Measurements from ENCODE around the gene MROH7. TPM values are rescaled to one million over a fixed set of nuclear protein-coding genes. Genes with fewer than 3 reads are reported as not detected.

MROH7 gene
- total RNA-seq, 2 experiments from 2014 or later, result 0.07 to 0.10 TPM

DNA sequence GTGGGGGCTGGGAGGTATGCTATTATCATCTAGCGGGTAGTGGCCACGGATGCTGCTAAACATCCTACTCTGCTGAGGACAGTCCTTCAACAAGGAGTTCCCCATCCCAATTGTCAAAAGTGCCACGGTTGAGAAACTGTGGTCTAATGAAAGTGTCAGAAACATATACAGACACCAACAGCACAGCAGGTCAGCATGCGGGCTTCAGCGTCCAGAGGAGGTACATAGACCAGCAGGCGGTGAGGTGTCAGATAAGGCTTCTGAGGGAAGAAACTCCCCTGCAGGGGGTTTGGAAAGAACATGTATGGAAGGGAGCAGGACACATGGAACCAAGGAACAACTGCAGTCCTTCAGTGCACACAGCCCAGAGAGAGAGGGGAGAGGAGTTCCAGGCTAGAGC lies 69.3 kb downstream of the MROH7 start:
- intact Hi-C loops (cut with micrococcal nuclease), result loop anchor here (10.0 kb wide), 2 partner anchors 426 to 1386 kb away; partner anchors contain the start of gene LRP8
- CTCF ChIA-PET, result no interaction called here
- Mint-ChIP-seq H3K36me3 (ENCODE audit: low read depth) (no peaks in the 10 kb centered on the region), H3K9me3 (no peaks in the 10 kb centered on the region), H3K27me3 (ENCODE audit: low read depth) (no peaks in the 10 kb centered on the region), H3K27ac (no peak overlapping the region), H3K4me3 (no peak overlapping the region), H3K4me1 (ENCODE audit: low read depth) (peaks cover 5% of the 10 kb centered on the region)
- no peak for DNase-seq

DNA sequence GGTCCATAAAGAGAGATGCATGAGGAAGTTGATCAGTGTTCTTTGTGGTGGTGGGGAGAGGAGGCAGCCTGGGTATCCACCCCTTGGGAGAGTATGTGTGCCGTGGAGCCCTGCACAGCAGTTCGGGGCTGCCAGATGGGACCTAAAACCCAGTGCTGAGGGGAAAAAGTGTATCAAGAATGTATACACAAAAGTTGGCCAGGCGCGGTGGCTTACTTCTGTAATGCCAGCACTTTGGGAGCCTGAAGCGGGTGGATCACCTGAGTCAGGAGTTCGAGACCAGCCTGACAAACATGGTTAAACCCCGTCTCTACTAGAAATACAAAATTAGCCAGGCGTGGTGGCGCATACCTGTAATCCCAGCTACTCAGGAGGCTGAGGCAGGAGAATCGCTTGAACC lies 70.0 kb downstream of the MROH7 start:
- H3K27me3 Mint-ChIP-seq (ENCODE audit: low read depth), result no peaks in the 10 kb centered on the region
- intact Hi-C loops (cut with micrococcal nuclease), result loop anchor here (10.0 kb wide), 2 partner anchors 427 to 1387 kb away; partner anchors contain the start of gene LRP8

DNA sequence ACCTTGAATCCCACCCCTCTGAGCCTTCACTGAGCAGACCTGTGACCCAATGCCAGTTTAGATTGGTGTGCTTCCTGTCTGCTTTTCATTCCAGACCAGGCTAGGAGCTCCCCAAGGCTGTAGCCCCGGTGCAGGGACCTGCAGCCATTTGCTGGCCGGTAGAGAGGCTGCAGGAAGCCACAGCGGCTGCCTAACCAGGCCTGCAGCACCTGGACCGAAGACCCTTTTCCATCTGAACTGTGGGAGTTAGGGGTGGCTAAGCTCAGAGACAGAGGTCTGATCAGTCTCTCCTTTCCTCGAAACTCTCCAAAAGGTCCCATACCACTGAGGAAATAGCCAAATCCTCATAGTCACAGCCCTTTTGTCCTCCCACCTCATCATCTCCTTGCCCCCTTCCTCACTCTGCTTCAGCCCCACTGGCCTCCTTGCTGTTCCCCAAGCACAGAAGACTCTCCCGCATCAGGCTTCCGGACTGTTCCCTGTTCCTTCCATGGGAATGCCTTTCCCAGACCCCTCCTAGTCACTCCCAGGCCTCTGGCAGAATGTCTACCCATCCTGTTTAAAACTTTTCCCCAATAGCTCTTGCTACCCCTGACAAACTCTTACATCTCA lies 73.4 kb downstream of the MROH7 start:
- CTCF ChIA-PET, result interaction anchor here (1.0 kb wide), 1 partner anchor 77 kb away, joined by 6 read pairs; no protein-coding TSS in a partner anchor
- Mint-ChIP-seq H3K36me3 (ENCODE audit: low read depth) (peaks cover 15% of the 10 kb centered on the region), H3K9me3 (no peaks in the 10 kb centered on the region), H3K4me3 (peak overlapping the region; percentile 92), H3K4me1 (ENCODE audit: low read depth) (peaks cover 31% of the 10 kb centered on the region), H3K27ac (peak overlapping the region; percentile 92), H3K27me3 (ENCODE audit: low read depth) (no peaks in the 10 kb centered on the region)
- intact Hi-C loops (cut with micrococcal nuclease), result loop anchor here (1.0 to 10.0 kb wide), 9 partner anchors 42 to 1390 kb away; partner anchors contain the start of genes DHCR24, IFT25, LRP8 and LRRC42
- no peak for DNase-seq

More for the DNA sequence above, 70.0 kb downstream of the MROH7 start:
- no peaks in the 10 kb centered on the region for H3K9me3 Mint-ChIP-seq
- no peak for DNase-seq
- CTCF ChIA-PET, result interaction anchor here (0.6 kb wide), 1 partner anchor 10 kb away, joined by 6 read pairs; no protein-coding TSS in a partner anchor
- H3K4me3 Mint-ChIP-seq, result no peak overlapping the region
- H3K36me3 Mint-ChIP-seq (ENCODE audit: low read depth), result no peaks in the 10 kb centered on the region
- no peak overlapping the region for H3K27ac Mint-ChIP-seq
- peaks cover 10% of the 10 kb centered on the region for H3K4me1 Mint-ChIP-seq (ENCODE audit: low read depth)

DNA sequence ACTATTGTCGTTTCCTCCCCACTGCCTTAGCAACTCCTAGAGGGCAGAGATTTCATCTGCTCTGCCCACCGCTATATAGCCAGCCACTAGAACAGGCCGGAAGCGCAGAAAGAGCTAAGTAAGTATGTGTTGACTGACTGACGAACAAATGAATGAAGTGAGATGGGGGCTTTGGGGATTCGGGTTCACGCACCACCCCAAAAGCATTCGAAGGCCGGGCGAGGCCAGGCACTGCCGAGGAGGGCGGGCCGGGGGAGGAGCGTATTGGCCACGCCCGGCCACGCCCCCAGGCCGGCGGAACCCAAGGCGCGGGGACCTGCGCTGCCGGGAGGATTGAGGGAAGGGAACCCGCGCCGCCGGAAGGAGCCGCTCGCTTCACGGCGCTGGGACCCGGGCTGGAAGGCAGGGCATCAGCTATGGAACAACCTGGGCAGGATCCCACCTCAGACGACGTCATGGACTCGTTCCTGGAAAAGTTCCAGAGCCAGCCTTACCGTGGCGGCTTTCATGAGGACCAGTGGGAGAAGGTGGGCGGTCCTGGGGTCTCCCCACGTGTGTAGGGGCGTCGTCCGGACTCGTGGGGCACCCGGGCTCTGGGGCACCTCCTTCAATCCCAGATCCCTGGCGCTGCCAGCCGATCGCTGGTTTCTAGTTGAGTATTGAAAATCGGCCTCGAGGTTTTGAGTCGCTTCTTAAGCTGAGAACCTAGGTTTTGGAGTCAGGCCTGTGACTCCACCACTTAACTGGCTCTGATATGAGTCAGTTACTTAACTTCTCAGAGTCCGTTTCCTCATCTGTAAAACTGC lies 74.1 kb downstream of the MROH7 start, which contains the start of gene TTC4:
TSS of gene TTC4 (plus strand) at position 369 of the 806 bp plus-strand sequence. CDS start at position 417, 48 bp downstream.
- Mint-ChIP-seq H3K27me3 (ENCODE audit: low read depth) (no peaks in the 10 kb centered on the region), H3K4me1 (ENCODE audit: low read depth) (peaks cover 31% of the 10 kb centered on the region), H3K9me3 (no peaks in the 10 kb centered on the region), H3K4me3 (peak within 1 kb of the TSS; percentile 92), H3K27ac (peak within 1 kb of the TSS; percentile 92), H3K36me3 (ENCODE audit: low read depth) (peaks cover 15% of the 10 kb centered on the region)
- intact Hi-C loops (cut with micrococcal nuclease), result loop anchor here (1.0 to 10.0 kb wide), 11 partner anchors 43 to 1391 kb away; partner anchors contain the start of genes DHCR24, IFT25, LRP8 and LRRC42
- CTCF ChIA-PET, result no interaction called here
- DNase-seq, result peak; percentile 84

DNA sequence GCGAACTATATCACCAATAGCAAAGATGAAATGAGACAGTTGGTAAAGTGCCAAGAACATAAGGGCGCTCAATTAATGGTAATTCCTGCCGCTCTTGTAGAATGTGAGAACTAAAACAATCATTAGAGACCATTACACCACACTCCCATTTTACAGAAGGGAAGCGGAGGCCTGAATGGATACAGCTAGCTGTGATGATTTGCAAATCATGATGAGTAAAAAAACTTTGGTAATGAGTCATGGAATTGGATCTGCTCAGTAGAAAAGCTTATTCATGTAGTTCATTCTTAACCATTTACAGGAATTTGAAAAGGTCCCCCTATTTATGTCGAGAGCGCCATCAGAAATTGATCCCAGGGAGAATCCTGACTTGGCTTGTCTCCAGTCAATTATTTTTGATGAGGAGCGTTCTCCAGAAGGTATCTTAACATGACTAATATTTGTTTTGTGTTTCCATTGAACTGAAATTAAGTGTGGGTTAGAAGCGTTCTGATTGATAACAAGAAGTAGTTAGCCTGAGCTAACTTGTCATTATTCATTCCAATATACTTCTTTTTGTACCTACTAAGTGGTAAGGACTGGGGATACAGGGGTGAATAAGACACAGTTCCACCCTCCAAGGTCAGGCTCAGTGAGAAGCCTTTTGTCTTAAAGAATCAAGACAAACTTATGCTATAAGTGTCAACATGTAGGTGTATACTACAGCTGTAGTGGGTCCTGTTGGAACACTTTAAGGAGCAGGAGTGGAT lies 74.9 kb downstream of the MROH7 start:
- Mint-ChIP-seq H3K36me3 (ENCODE audit: low read depth) (peaks cover 19% of the 10 kb centered on the region), H3K27me3 (ENCODE audit: low read depth) (no peaks in the 10 kb centered on the region), H3K27ac (peak overlapping the region; percentile 92), H3K9me3 (no peaks in the 10 kb centered on the region), H3K4me1 (ENCODE audit: low read depth) (peaks cover 31% of the 10 kb centered on the region), H3K4me3 (peak overlapping the region; percentile 92)
- no peak for DNase-seq
- intact Hi-C loops (cut with micrococcal nuclease), result loop anchor here (1.0 to 10.0 kb wide), 6 partner anchors 83 to 1392 kb away; partner anchors contain the start of genes IFT25, LRP8, LRRC42 and SSBP3
- CTCF ChIA-PET, result interaction anchor here (0.6 to 1.2 kb wide), 2 partner anchors 85 to 93 kb away, joined by 3 read pairs; no protein-coding TSS in a partner anchor

DNA sequence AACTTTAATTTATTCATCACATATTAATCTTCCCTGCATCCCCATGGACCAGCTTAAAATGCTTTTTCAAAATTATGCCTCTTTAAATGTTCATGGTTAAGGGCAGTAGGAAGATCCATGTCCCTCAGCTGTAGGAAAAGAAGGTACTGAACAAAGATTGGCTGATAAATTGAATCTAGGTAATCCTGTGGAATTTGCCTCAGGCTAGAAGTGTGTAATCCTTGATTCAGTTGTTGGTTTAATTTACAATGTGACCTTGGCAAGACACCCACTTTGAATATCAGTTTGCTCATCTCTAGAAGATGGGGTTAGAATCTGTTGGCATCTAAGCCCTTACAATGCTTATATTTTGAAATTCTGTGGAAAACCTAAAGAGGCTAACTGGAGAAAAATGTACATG lies 80.1 kb downstream of the MROH7 start:
- CTCF ChIA-PET, result interaction anchor here (1.1 kb wide), 1 partner anchor 125 kb away, joined by 4 read pairs; no protein-coding TSS in a partner anchor
- intact Hi-C loops (cut with micrococcal nuclease), result no loop called here
- no peaks in the 10 kb centered on the region for H3K27me3 Mint-ChIP-seq (ENCODE audit: low read depth)
- peaks cover 19% of the 10 kb centered on the region for H3K4me1 Mint-ChIP-seq (ENCODE audit: low read depth)
- peaks cover 56% of the 10 kb centered on the region for H3K36me3 Mint-ChIP-seq (ENCODE audit: low read depth)
- no peak for DNase-seq
- H3K4me3 Mint-ChIP-seq, result no peak overlapping the region
- H3K9me3 Mint-ChIP-seq, result no peaks in the 10 kb centered on the region
- H3K27ac Mint-ChIP-seq, result no peak overlapping the region

DNA sequence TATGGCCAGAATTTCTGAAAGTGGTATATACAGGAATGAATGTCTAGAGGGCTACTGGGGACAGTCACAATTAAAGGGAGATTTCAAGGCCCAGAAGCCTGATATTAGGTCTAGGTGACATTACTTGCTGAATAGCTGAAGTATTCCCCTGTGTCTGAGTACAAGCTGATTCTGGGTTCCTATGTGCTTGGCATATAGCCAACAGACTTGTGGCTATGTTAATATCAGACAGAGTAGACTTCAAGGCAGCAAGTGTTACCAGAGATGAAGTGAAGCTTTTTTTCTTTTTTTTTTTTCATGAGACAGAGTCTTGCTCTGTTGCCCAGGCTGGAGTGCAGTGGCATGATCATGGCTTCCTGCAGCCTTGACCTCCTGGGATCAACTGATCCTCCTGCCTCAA lies 82.4 kb downstream of the MROH7 start:
- intact Hi-C loops (cut with micrococcal nuclease), result no loop called here
- Mint-ChIP-seq H3K27me3 (ENCODE audit: low read depth) (no peaks in the 10 kb centered on the region), H3K4me3 (no peak overlapping the region), H3K4me1 (ENCODE audit: low read depth) (peaks cover 5% of the 10 kb centered on the region), H3K27ac (no peak overlapping the region), H3K36me3 (ENCODE audit: low read depth) (peaks cover 55% of the 10 kb centered on the region), H3K9me3 (no peaks in the 10 kb centered on the region)
- DNase-seq, result no peak
- CTCF ChIA-PET, result interaction anchor here (0.7 to 2.0 kb wide), 5 partner anchors 68 to 924 kb away, joined by 3 to 4 read pairs (median 4); no protein-coding TSS in a partner anchor

DNA sequence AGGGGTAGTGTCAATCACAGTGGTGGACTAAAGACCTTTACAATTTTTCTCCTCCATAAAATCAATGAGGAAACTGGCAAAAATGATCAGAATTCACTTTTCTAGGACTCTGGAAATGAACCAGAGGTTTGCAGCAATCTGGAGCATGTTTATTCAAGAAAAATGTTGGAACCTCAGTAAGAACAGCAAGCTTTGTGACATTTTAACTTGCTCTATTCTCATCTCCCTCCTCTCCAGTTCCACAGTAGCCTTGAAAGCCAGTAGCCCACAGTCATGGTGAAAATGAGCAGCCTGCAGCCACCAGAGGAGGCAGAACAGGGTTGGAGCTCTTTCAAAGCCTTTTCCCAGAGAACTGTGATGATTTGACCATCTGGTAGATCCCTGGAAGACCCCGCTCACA lies 83.2 kb downstream of the MROH7 start:
- no peak for DNase-seq
- H3K27me3 Mint-ChIP-seq (ENCODE audit: low read depth), result no peaks in the 10 kb centered on the region
- intact Hi-C loops (cut with micrococcal nuclease), result no loop called here
- peaks cover 54% of the 10 kb centered on the region for H3K36me3 Mint-ChIP-seq (ENCODE audit: low read depth)
- CTCF ChIA-PET, result interaction anchor here (0.7 to 2.0 kb wide), 4 partner anchors 67 to 349 kb away, joined by 3 to 4 read pairs (median 4); no protein-coding TSS in a partner anchor
- H3K27ac Mint-ChIP-seq, result no peak overlapping the region
- H3K9me3 Mint-ChIP-seq, result no peaks in the 10 kb centered on the region
- no peaks in the 10 kb centered on the region for H3K4me1 Mint-ChIP-seq (ENCODE audit: low read depth)
- no peak overlapping the region for H3K4me3 Mint-ChIP-seq

DNA sequence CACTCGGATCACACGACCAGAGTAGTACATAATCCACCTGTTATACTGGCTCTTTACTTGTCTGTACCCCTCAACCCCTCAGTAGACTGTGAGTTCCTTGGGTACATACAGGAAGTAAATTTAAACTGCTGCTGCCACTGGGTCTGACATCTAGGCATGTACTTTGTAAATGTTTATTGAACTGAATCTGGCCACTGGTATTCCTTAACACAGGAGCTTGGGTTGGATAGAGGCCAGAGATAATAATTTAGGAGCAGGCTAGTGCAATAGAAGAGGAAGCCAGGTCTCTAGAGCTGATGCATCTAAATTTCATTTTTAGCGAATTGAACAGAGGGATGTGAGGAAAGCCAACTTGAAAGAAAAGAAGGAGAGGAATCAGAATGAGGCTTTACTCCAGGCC lies 86.4 kb downstream of the MROH7 start:
- DNase-seq, result no peak
- no peaks in the 10 kb centered on the region for H3K27me3 Mint-ChIP-seq (ENCODE audit: low read depth)
- H3K4me3 Mint-ChIP-seq, result no peak overlapping the region
- H3K9me3 Mint-ChIP-seq, result no peaks in the 10 kb centered on the region
- H3K36me3 Mint-ChIP-seq (ENCODE audit: low read depth), result peaks cover 49% of the 10 kb centered on the region
- no peak overlapping the region for H3K27ac Mint-ChIP-seq
- intact Hi-C loops (cut with micrococcal nuclease), result no loop called here
- CTCF ChIA-PET, result no interaction called here
- no peaks in the 10 kb centered on the region for H3K4me1 Mint-ChIP-seq (ENCODE audit: low read depth)

DNA sequence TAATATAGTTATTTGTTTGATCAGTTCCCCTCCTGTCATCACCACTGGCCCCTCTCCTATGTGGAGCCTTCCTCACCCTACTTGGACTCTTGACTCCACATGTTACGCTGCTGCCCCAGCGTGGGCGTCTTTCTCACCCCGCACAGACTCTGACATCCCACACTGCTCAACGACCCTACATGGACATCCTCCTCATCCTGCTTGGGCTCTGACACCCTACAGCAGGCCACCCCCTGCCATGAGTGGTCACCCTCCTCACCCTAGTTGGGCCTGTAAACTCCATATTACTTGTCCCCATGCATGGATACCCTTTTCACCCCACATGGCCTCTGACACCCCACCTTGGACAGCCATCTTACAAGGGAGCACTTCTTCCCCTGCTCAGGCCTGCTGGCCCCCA lies 95.1 kb downstream of the MROH7 start:
- intact Hi-C loops (cut with micrococcal nuclease), result no loop called here
- no peaks in the 10 kb centered on the region for H3K27me3 Mint-ChIP-seq (ENCODE audit: low read depth)
- H3K9me3 Mint-ChIP-seq, result no peaks in the 10 kb centered on the region
- H3K27ac Mint-ChIP-seq, result no peak overlapping the region
- CTCF ChIA-PET, result no interaction called here
- H3K36me3 Mint-ChIP-seq (ENCODE audit: low read depth), result peaks cover 36% of the 10 kb centered on the region
- no peak for DNase-seq
- no peak overlapping the region for H3K4me3 Mint-ChIP-seq
- H3K4me1 Mint-ChIP-seq (ENCODE audit: low read depth), result no peaks in the 10 kb centered on the region

DNA sequence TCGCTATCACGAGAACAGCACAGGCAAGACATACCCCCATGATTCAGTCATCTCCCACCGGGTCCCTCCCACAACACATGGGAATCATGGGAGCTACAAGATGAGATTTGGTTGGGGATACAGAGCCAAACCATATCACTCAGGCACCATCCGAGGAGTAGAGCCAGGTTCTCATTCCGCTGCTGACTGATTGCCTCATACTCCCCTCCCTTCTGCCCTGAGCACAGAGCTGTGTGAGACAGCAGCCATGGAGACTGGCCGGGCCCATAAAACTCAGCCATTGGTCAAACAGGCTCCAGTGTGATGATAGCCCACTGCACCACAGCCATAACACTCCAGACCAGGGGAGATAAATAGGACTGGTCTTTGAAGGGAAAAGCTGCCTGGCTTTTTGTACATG lies 96.7 kb downstream of the MROH7 start:
- DNase-seq, result no peak
- Mint-ChIP-seq H3K27ac (no peak overlapping the region), H3K4me1 (ENCODE audit: low read depth) (no peaks in the 10 kb centered on the region), H3K27me3 (ENCODE audit: low read depth) (no peaks in the 10 kb centered on the region), H3K9me3 (no peaks in the 10 kb centered on the region), H3K4me3 (no peak overlapping the region), H3K36me3 (ENCODE audit: low read depth) (peaks cover 39% of the 10 kb centered on the region)
- CTCF ChIA-PET, result no interaction called here
- intact Hi-C loops (cut with micrococcal nuclease), result no loop called here

DNA sequence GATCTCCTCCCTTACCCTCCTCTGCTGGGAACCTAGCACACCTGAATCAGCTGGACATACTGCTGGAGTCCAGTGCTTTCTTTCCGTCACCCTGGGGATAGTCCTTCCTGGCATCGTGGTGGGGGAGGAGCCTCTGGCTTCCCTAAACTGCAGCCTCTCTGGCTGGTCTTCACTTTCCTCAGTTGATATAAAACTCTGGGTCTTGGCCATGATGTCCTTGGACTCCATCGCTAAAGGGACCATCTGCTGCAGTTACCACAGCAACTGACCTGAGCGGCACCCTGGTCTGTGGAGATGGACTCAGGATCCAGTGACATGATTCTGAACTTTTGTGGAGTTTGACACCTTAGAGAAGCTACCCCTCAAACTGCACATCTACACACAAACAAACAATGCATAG lies 99.9 kb downstream of the MROH7 start:
- CTCF ChIA-PET, result no interaction called here
- intact Hi-C loops (cut with micrococcal nuclease), result no loop called here
- Mint-ChIP-seq H3K4me1 (ENCODE audit: low read depth) (no peaks in the 10 kb centered on the region), H3K4me3 (no peak overlapping the region), H3K27me3 (ENCODE audit: low read depth) (no peaks in the 10 kb centered on the region), H3K9me3 (no peaks in the 10 kb centered on the region), H3K36me3 (ENCODE audit: low read depth) (peaks cover 29% of the 10 kb centered on the region), H3K27ac (no peak overlapping the region)
- no peak for DNase-seq
